WI38 (cell line): ENCODE results near the gene ZNF423.

Experiments used
- H3K4me3 ChIP-seq: 2 replicates; pipeline ENCODE4 v1.5.1; 2011; ENCODE audit warnings: low read depth, mild to moderate bottlenecking, control low read depth, low read length
- TF ChIP-seq, protein P1 (sequence below): IDR thresholded peaks from 2 replicates; pipeline ENCODE4 v1.5.1; 2012; ENCODE audit warnings: low read depth, mild to moderate bottlenecking, control low read depth, low read length

ZNF423 gene

GRCh38 chr16:49603956-49604355, 252.0 kb downstream of the ZNF423 start:
- TF ChIP-seq, protein P1, sequence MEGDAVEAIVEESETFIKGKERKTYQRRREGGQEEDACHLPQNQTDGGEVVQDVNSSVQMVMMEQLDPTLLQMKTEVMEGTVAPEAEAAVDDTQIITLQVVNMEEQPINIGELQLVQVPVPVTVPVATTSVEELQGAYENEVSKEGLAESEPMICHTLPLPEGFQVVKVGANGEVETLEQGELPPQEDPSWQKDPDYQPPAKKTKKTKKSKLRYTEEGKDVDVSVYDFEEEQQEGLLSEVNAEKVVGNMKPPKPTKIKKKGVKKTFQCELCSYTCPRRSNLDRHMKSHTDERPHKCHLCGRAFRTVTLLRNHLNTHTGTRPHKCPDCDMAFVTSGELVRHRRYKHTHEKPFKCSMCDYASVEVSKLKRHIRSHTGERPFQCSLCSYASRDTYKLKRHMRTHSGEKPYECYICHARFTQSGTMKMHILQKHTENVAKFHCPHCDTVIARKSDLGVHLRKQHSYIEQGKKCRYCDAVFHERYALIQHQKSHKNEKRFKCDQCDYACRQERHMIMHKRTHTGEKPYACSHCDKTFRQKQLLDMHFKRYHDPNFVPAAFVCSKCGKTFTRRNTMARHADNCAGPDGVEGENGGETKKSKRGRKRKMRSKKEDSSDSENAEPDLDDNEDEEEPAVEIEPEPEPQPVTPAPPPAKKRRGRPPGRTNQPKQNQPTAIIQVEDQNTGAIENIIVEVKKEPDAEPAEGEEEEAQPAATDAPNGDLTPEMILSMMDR: no peak
- no peak overlapping the region for H3K4me3 ChIP-seq

DNA sequence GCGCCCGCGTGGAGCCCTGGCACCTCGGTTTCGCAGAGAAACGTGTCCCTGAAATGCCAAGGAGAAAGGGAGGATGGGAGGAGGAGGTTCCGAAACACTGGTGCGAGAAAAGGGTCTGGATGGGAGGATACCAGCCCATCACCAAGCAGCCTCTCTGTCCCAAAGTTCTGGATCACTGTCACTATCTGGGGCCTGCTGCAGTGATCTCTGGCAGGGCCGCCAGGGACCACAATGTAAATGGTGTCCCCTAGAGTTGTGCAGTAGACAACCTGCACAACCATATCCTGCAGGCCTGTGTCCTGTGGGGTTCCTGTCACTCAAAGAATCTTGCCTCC, 253.0 kb downstream of the ZNF423 start:
- no peak overlapping the region for H3K4me3 ChIP-seq
- TF ChIP-seq, protein P1: no peak

DNA sequence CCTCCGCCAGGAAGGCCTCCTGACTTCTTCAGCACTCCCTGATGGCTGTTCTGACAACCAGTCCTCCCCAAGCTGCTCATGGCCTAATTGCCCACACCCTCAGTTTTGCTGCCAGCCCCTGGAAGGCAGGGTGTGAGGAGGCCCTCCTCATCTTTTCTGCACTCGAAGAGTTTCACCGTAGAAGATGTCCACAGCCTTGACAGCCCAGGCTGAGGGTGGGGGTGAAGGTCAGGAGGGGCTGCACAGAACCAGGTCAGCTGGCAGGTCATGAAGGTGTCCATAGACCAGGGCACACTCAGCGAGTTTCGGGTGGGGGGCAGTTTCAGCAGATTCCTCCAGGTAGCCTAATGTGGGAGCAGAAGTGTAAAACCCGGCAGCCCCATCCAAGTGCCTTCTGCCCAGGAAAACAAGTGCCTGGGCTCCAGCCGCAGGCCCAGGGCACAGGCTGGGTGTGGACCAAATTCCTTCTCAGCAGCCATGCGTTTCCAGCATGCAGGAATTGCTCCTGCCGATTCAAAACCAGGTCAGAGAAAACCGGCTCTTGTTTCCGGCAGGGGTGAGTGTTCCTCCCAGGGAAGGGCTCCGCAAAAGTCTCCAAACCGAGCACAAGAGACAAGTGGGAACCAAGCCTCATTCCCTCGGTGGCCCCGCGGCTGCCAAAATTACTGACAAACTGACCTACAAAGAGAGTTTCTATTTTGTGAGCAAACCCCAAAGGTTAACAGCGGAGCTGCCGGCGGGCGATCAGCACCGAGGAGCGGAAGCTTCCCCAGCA, 253.5 kb downstream of the ZNF423 start:
- no peak overlapping the region for H3K4me3 ChIP-seq
- TF ChIP-seq, protein P1: no peak

- H3K4me3 ChIP-seq: no peak overlapping the region
- TF ChIP-seq, protein P1: no peak
These were observed 254.3 kb downstream of the ZNF423 start for GRCh38 chr16:49601576-49601975.

GRCh38 chr16:49600976-49601375, 254.9 kb downstream of the ZNF423 start:
- H3K4me3 ChIP-seq: no peak overlapping the region
- TF ChIP-seq, protein P1: no peak

DNA sequence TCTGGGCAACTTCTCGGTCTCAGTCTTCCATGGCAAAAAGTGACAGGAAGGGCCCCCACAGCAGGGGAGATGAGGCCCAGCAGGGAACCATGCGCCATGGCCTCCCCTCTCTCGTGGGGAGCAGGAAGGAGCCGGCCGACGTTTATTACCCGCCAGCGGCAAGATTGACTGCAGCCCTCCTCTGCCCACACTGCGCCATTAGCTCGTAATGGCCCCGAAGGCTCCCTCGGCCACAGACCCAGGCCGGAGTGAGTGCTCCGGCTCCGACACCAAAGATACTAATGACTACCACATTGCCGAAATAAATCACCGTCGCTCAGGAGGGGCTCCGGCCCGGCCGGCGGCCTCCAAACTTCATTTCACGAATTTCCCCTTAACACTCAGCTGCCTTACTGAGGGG, 255.4 kb downstream of the ZNF423 start:
- no peak overlapping the region for H3K4me3 ChIP-seq
- TF ChIP-seq, protein P1: no peak

GRCh38 chr16:49599704-49600103, 256.2 kb downstream of the ZNF423 start:
- no peak overlapping the region for H3K4me3 ChIP-seq
- TF ChIP-seq, protein P1: no peak
